Measurements from ENCODE around the gene CD247.

The CD247 gene

DNA sequence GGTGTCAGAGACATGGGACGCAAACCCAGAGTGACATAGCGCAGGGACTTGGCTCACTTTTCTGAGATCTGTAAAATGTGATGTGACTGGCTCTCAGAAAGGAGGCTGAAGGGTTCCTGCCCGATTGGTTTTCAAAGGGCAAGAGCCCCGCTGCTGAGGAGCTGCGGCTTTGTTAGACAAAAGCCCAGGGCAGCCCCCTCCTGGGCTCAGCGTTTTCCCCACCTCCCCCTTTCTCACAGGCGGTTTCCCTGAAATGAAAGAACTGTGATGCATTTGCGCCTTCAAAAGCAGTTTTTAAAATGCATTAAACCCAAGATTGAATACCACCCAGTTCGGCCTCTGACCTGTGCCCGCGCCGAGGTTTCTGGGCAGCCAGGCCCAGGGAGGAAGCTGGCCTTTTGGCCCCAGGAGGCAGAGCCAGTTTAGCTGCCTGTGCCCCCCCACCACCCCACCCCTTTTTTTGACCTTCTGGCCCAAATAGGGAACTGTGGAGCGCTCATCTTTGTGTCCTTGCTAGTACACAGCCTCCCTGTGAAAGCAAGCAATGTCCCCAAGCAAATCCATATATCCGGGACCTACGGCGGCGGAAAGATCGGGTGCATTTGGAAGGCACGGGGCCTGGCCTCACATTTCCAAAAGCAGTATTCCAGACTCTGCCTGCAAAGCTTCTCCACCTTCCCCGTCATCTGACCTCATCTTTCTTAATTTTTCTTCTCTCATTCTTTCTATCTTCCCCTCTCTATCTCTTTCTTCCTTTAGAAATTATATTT lies 28.6 kb downstream of the CD247 start:
- no peak for DNase-seq (ENCODE audit: low read depth in 2 of 2)

DNA sequence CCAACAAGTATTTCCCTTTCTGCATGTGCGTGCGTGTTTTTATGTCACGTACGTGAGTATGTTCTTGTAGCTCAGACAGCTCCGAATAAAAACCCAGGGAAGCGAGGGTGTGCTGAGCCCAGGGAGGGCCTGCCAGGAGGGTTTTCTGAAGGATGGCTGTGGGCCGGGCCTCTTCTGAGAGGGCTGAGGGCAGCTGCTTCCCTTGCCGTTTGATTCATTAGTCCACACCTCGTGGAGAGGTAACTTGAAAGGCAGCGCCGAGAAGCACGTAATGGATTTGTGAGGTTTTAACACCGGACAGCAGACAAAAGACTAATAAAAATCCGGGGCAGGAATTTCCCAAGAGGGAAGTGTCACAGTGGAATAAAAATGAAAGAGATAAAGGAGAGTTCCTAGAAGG lies 29.5 kb downstream of the CD247 start:
- no peak for DNase-seq (ENCODE audit: low read depth in 2 of 2)

DNA sequence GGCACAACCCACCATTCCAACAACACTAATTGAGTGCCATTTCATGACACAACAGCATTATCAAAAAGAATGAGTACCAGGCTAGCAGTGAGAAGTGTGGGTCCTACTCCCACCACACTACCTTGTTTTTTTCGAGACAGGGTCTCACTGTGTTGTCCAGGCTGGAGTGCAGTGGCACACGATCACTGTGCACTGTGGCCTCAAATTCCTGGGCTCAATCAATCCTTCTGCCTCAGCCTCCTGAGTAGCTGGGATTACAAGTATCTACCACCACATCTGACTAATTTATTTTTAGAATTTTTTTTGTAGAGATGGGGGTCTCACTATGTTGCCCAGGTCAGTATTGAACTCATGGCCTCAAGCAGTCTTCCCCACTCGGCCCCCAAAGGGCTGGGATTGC lies 30.7 kb downstream of the CD247 start:
- DNase-seq (ENCODE audit: low read depth in 2 of 2): no peak

DNA sequence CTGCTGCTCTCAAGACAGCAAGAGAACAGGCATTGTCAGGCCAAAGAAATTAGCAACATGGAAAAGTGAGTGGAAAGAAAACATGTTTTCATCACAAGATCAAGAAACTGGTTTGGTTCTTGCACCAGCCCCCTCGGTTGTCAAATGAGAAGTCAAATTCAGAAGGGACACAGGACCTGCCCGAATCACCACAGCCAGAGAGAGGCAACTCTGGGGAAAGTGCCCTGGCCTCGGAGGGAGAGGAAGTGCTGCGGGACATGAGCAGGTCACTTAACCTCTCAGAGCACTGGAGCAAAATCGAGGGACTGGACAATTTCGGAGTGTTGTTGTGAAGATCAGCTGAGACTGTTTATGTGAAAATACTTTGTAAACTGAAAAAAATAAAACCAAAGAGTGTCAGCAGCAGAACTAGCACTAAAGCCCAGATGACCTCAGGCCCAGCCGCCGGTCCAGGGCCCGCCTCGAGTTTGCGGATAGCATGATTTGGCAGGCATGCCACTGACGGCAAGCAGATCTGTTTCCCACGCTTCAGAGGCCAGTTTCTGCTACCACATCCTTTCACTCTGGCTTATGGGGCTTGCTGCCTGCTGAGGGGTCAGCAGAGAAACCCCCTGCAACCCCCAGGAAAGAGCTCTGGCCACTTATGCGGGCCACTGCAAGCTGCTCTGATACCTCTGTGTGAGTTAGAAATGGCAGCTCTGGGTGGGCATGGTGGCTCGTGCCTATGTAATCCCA lies 32.1 kb downstream of the CD247 start:
- DNase-seq (ENCODE audit: low read depth in 2 of 2): no peak

DNA sequence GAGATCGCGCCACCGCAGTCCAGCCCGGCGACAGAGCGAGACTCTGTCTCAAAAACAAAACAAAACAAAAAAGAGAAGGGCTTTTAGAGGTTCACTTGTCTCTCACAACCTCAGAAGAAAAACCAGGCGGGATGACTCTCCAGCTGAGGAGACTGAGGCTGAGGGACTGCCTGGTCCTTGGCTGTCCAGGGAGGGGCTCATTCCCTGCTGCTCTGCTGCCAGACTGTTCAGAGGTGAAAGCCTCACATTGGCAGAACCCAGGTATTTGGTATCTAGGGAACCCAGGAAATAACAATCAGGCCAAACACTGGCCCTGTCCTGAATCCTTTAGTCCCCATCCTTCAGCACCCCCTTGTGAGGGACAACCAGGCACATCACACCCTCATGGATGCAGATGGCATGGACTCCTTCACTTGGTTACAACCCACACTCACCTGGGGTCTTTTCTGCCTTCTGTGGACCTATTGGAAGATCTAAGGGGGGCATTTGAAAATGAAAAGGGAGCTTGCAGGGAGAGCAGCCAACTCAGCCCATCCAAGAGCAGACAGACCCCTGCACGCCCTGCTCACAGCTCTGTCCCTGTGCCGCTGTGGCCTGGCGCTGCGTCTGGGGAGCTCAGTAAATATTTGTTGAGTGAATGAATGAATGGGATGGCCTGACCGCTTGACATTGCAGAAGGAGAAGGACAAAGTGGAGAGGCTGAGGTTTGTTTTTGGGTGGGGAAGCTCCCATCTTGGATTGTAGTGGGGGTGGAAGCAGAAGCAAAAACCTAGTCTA lies 33.4 kb downstream of the CD247 start:
- no peak for DNase-seq (ENCODE audit: low read depth in 2 of 2)

DNA sequence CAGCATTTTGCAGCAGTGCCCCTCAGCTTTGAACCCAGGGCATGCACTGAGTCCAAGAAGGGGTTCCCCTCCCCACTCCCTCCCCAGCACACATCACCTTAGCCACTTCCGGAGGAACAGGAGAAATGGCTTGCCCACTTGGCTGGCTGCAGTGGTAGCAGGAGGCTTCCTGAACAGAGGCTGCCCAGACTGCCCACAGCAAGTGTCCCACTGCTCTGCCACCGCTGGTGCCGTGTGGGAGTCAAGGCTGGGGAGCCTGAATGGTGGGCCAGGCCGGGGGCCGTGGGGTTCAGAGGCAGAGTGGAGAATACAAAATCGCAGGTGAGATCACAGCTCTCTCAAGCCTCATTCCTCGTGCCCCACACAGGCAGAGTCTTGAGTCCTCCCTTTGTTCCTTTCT lies 34.5 kb downstream of the CD247 start:
- no peak for DNase-seq (ENCODE audit: low read depth in 2 of 2)

- peak in 1 of 2 donors; percentile 45 for DNase-seq (ENCODE audit: low read depth in 2 of 2)
These were observed 36.1 kb downstream of the CD247 start for GRCh38 chr1:167482184-167482583.

DNA sequence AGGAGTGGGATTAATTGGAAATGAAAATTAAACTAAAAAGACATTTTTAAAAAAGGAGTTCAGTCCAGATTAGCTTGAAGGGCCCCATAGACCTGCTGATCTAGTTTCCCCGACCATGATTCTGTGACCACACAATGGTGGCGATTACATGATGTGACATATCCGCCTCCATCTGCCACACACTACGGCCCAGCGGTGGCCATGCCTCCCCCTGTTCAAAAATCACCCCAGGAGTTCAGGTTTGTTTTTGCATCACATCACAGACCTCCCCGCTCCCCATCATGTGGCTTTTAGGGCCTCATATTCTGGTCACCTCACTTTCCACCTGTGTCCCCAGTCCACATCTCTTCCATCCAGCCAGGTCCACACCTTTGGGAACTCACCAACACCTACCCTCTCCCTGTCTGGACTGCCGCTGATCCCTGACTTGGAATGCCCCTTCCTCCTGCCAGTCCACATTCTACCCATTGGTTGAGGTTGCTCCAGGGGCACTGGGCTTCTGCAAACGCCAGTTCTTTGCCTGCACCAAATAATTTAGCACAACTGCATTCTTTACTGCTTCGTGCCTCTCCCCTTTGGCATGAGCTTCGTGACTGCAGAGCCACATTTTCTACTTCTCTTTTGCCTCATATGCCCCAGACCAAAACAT lies 38.9 kb downstream of the CD247 start:
- no peak for DNase-seq (ENCODE audit: low read depth in 2 of 2)

DNA sequence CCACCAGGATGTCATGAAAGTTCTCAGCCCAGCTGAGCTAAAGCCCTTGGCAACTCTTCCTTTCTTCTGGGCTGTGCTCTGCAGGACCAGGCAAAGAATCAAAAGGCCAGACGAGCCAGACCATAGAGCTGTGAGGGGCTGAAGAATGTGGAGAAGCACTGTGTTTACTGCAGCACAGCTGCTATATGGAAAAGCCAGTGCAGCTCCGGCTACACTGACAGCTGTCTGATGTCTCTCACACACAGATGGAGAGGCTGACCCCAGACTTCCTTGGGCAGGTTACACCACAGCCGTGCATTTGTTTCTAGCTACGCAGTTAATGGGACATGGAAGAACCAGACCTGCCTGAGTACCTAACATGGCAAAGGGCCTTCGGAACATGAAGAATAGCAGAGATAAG lies 40.3 kb downstream of the CD247 start:
- DNase-seq (ENCODE audit: low read depth in 2 of 2): no peak

GRCh38 chr1:167476061-167476460 lies 42.3 kb downstream of the CD247 start:
- no peak for DNase-seq (ENCODE audit: low read depth in 2 of 2)

GRCh38 chr1:167474191-167474641 lies 44.1 kb downstream of the CD247 start:
- DNase-seq (ENCODE audit: low read depth in 2 of 2): peak in 1 of 2 donors; percentile 49

DNA sequence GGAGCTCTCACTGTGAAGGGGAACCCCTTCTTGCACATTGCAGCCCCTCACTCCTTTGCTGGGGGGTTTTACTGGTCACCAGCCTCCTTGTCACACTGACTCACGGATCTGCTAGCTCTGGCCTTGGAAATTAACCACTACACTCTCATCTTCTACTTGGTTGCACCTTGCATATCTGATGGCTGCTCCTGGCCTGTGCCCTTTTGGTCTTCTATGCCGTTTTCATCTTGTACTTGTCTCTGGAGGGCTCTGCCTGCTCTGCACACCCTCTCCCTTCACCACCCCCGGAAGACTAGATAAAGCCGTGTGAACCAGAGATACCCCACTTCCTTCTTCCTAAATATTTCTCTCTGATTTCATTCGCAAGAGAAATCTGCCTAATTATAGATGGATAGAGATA lies 44.6 kb downstream of the CD247 start:
- no peak for DNase-seq (ENCODE audit: low read depth in 2 of 2)

GRCh38 chr1:167472752-167473521 lies 45.4 kb downstream of the CD247 start:
- DNase-seq (ENCODE audit: low read depth in 2 of 2): peak in 1 of 2 donors; percentile 38

- no peak for DNase-seq (ENCODE audit: low read depth in 2 of 2)
These were observed 46.8 kb downstream of the CD247 start for GRCh38 chr1:167471568-167471967.

DNA sequence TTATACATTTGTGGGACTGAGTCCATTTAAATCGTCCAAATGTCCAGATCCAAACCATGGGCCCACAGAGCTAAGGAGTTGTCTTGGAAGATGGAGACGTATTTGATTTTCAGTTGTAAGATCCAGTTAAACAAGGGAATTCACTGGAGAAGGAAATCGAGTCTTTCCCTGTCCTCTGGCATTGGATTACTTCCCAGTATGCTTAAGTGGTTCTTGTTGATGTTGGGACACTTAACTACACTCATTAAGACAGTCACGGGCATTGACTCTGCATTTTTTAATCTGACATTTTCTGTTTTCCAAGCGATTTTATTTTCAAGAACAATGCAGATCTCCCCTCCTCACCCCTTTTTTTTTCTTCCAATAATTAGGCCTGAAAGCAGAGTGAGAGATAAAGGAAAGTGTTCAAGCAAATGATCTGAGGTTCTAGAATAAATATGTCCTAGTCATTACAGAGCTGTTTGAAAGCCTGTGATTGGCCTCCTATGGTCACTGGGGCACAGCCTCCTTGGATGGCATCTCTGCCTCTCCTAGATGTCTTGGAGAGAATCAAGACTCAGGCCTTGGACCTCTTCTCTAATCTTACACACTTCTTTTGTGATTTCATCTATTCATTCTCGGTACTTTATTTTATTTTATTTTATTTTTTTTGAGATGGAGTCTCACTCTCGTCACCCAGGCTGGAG lies 48.9 kb downstream of the CD247 start:
- no peak for DNase-seq (ENCODE audit: low read depth in 2 of 2)

- DNase-seq (ENCODE audit: low read depth in 2 of 2): no peak
These were observed 50.6 kb downstream of the CD247 start for GRCh38 chr1:167467752-167468151.

DNA sequence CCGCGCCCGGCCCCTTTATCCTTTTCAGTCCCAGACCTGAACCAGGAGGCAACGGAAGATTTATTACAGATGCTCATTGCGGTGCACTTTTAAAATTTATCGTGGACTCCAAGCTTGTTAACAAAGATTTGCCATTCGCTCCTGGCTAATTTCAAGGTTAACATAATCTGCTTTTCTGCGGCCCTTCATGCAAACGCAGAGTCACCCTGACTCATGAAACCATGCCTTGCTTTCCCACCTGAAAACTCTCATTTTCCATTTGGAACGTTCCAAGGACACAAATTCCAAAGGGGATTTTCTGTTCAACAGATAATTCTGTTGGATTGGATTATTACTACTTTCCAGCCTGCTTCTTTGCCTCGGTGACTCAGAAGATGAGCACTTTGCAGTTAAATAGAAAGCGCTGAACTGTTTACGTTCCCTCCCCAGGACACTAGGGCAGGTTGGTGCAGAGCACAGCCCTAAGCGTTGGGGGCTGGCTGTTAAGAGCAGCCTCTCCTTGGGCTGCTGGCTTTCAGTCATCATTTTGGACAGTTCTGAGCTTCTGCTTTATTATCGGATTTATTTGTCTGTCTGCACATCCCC lies 51.1 kb downstream of the CD247 start:
- no peak for DNase-seq (ENCODE audit: low read depth in 2 of 2)

GRCh38 chr1:167465743-167466142 lies 52.6 kb downstream of the CD247 start:
- no peak for DNase-seq (ENCODE audit: low read depth in 2 of 2)

- no peak for DNase-seq (ENCODE audit: low read depth in 2 of 2)
These were observed 53.3 kb downstream of the CD247 start for GRCh38 chr1:167465018-167465417.

GRCh38 chr1:167463875-167464575 lies 54.3 kb downstream of the CD247 start:
- DNase-seq (ENCODE audit: low read depth in 2 of 2): no peak

Measured in stimulated activated CD4-positive, alpha-beta T cell treated with anti-CD3 and anti-CD28 coated beads, Interleukin-4, amount 100 ng/mL, for 48 hours (primary cell).